Neural cell (in vitro differentiated cells): ENCODE measurements around the gene CDHR2. TPM values are rescaled to one million over a fixed set of nuclear protein-coding genes. Genes with fewer than 3 reads are reported as not detected.
"Not testable (repeated sequence)": the region's sequence is repeated elsewhere in the genome, so short reads cannot be mapped to it uniquely, and the experiment has no call there.

Experiments used
- H2AFZ ChIP-seq: fragments of 200-600, 300-800 bp; sonication (generic), shearing (Covaris generic); 2 replicates; pipeline ENCODE4 v1.6.0; 2014; ENCODE audit warnings: low read depth, mild to moderate bottlenecking, antibody characterized with exemption, low read length, moderate library complexity
- H3F3A ChIP-seq: fragments of 200-600 bp; shearing (Covaris generic); 2 replicates; pipeline ENCODE4 v1.6.1; 2016; ENCODE audit warnings: mild to moderate bottlenecking, moderate library complexity, mixed read lengths, antibody characterized with exemption, low read length; ENCODE audit not compliant: insufficient read depth, poor library complexity, severe bottlenecking
- H3K27ac ChIP-seq: fragments of 200-600, 300-800 bp; sonication (generic), shearing (Covaris generic); 2 replicates; pipeline ENCODE4 v1.5.1; 2014; ENCODE audit warnings: mild to moderate bottlenecking, low read length, moderate library complexity
- H3K27me3 ChIP-seq: fragments of 300-800, 200-600 bp; sonication (generic), shearing (Covaris generic); 2 replicates; pipeline ENCODE4 v1.6.0; 2014; ENCODE audit warnings: mild to moderate bottlenecking, low read depth, low read length, moderate library complexity; ENCODE audit not compliant: insufficient read depth
- H3K36me3 ChIP-seq: fragments of 300-800, 200-600 bp; sonication (generic), shearing (Covaris generic); 2 replicates; pipeline ENCODE4 v1.5.1; 2014; ENCODE audit warnings: mild to moderate bottlenecking, antibody characterized with exemption, low read length, moderate library complexity; ENCODE audit not compliant: insufficient read depth
- H3K4me2 ChIP-seq: fragments of 300-800, 200-600 bp; sonication (generic), shearing (Covaris generic); 2 replicates; pipeline ENCODE4 v1.6.0; 2014; ENCODE audit warnings: mild to moderate bottlenecking, low read length
- H3K4me3 ChIP-seq: fragments of 300-800, 200-600 bp; sonication (generic), shearing (Covaris generic); 2 replicates; pipeline ENCODE4 v1.5.1; 2014; ENCODE audit warnings: mild to moderate bottlenecking, low read length, moderate library complexity
- H3K79me2 ChIP-seq: fragments of 200-600 bp; shearing (Covaris generic); replicated peaks from 2 replicates; pipeline ENCODE4 v1.6.0; 2014; ENCODE audit warnings: mild to moderate bottlenecking, low read length, moderate library complexity; ENCODE audit not compliant: insufficient read depth
- H3K9ac ChIP-seq: fragments of 300-800, 200-600 bp; sonication (generic), shearing (Covaris generic); 2 replicates; pipeline ENCODE4 v1.6.1; 2016; ENCODE audit warnings: mild to moderate bottlenecking, low read length, mixed read lengths
- H3K9me2 ChIP-seq: fragments of 200-600 bp; shearing (Covaris generic); 2 replicates; pipeline ENCODE4 v1.6.1; 2016; ENCODE audit warnings: mild to moderate bottlenecking, low read length, mixed read lengths; ENCODE audit not compliant: insufficient read depth
- H3K9me3 ChIP-seq: fragments of 200-600, 300-800 bp; sonication (generic), shearing (Covaris generic); 2 replicates; pipeline ENCODE4 v1.6.1; 2016; ENCODE audit warnings: mild to moderate bottlenecking, mixed run types, low read length, moderate library complexity, mixed read lengths
- H4K20me1 ChIP-seq: fragments of 200-600 bp; shearing (Covaris generic); 2 replicates; pipeline ENCODE4 v1.6.1; 2016; ENCODE audit warnings: mild to moderate bottlenecking, mixed run types; ENCODE audit not compliant: insufficient read depth
- CTCF ChIP-seq: fragments of 450-650 bp; IDR thresholded peaks from 2 replicates; pipeline ENCODE4 v1.5.1; 2014; ENCODE audit warnings: antibody characterized with exemption, mild to moderate bottlenecking, moderate library complexity; ENCODE audit not compliant: poor library complexity, severe bottlenecking
- EP300 ChIP-seq: fragments of 450-650 bp; conservative IDR thresholded peaks from 2 replicates; pipeline ENCODE4 v1.6.1; 2014; ENCODE audit warnings: antibody characterized with exemption, mild to moderate bottlenecking, moderate library complexity; ENCODE audit not compliant: poor library complexity, severe bottlenecking
- EZH2 ChIP-seq: fragments of 200-600, 300-800 bp; shearing (Covaris generic), sonication (generic); IDR thresholded peaks from 2 replicates; pipeline ENCODE4 v1.6.1; 2014; ENCODE audit warnings: antibody characterized with exemption, low read length, borderline replicate concordance, mild to moderate bottlenecking; ENCODE audit not compliant: insufficient read depth, poor library complexity, severe bottlenecking
- MXI1 ChIP-seq: fragments of 450-650 bp; conservative IDR thresholded peaks from 2 replicates; pipeline ENCODE4 v1.6.1; 2014; ENCODE audit warnings: antibody characterized with exemption, mild to moderate bottlenecking; ENCODE audit not compliant: poor library complexity, severe bottlenecking
- POLR2AphosphoS5 ChIP-seq: IDR thresholded peaks from 2 replicates; pipeline ENCODE4 v1.6.1; 2012
- RAD21 ChIP-seq: fragments of 450-650 bp; conservative IDR thresholded peaks from 2 replicates; pipeline ENCODE4 v1.6.1; 2014; ENCODE audit warnings: antibody characterized with exemption, mild to moderate bottlenecking, moderate library complexity
- REST ChIP-seq: IDR thresholded peaks from 2 replicates; pipeline ENCODE4 v1.6.1; 2012; ENCODE audit warnings: borderline replicate concordance
- SMC3 ChIP-seq: fragments of 450-650 bp; conservative IDR thresholded peaks from 2 replicates; pipeline ENCODE4 v1.6.1; 2014; ENCODE audit warnings: antibody characterized with exemption, mild to moderate bottlenecking, moderate library complexity; ENCODE audit not compliant: poor library complexity
- TAF1 ChIP-seq: IDR thresholded peaks from 2 replicates; pipeline ENCODE4 v1.6.1; 2012; ENCODE audit warnings: low read depth
- polyA plus RNA-seq: library from polyadenylated mRNA; depleted of rRNA; stranded (reverse); fragments of >200 nt; gene quantifications from 2 replicates; pipeline ENCODE4 v1.2.3, GENCODE V29; 2014

The CDHR2 gene
- polyA plus RNA-seq, 1 donor from 2014 or later: 1.0 TPM

- Histone ChIP-seq H3K4me2 (no peak overlapping the region), H3K27ac (no peak overlapping the region), H2AFZ (no peak overlapping the region), H4K20me1 (no peaks in the 10 kb centered on the region), H3F3A (no peaks in the 10 kb centered on the region), H3K9ac (no peak overlapping the region), H3K9me3 (no peaks in the 10 kb centered on the region), H3K4me3 (no peak overlapping the region), H3K27me3 (no peaks in the 10 kb centered on the region), H3K9me2 (no peaks in the 10 kb centered on the region), H3K36me3 (no peaks in the 10 kb centered on the region), H3K79me2 (no peaks in the 10 kb centered on the region)
- TF ChIP-seq REST (no peak), POLR2AphosphoS5 (no peak), SMC3 (no peak), CTCF (no peak), EP300 (no peak), RAD21 (no peak), MXI1 (no peak), EZH2 (no peak), TAF1 (no peak)
Observed at GRCh38 chr5:176550275-176550831, 1.2 kb downstream of the CDHR2 start.

- H2AFZ ChIP-seq, H3K36me3 ChIP-seq, H3K4me2 ChIP-seq, H4K20me1 ChIP-seq, H3K9ac ChIP-seq, H3K9me3 ChIP-seq, H3K79me2 ChIP-seq, H3K9me2 ChIP-seq, H3K27me3 ChIP-seq, H3F3A ChIP-seq, H3K4me3 ChIP-seq, H3K27ac ChIP-seq: not testable (repeated sequence)
Observed at GRCh38 chr5:176550937-176551336, 1.8 kb downstream of the CDHR2 start.

GRCh38 chr5:176552332-176552869 is 3.3 kb downstream of the CDHR2 start:
- Histone ChIP-seq H3K36me3 (no peaks in the 10 kb centered on the region), H3K27ac (no peak overlapping the region), H2AFZ (no peak overlapping the region), H3K9me2 (no peaks in the 10 kb centered on the region), H3K4me2 (no peak overlapping the region), H3K4me3 (no peak overlapping the region), H3K9me3 (no peaks in the 10 kb centered on the region), H4K20me1 (no peaks in the 10 kb centered on the region), H3K79me2 (no peaks in the 10 kb centered on the region), H3K9ac (no peak overlapping the region), H3F3A (no peaks in the 10 kb centered on the region), H3K27me3 (no peaks in the 10 kb centered on the region)
- TF ChIP-seq RAD21 (no peak), EZH2 (no peak), SMC3 (no peak), TAF1 (no peak), CTCF (no peak)
